HepG2 (cell line): ENCODE measurements around the gene REP15. TPM values are rescaled to one million over a fixed set of nuclear protein-coding genes. Genes with fewer than 3 reads are reported as not detected.

Experiments used
- BHLHE40 ChIP-seq: IDR thresholded peaks from 2 replicates; pipeline ENCODE4 v1.6.1; 2011; ENCODE audit warnings: low read length, improper control_type of control experiment
- FUBP1 ChIP-seq: sonication (generic); formaldehyde crosslinking; IDR thresholded peaks from 2 replicates; pipeline ENCODE4 v1.5.1; 2020; ENCODE audit warnings: missing genetic modification reagents, mild to moderate bottlenecking, borderline replicate concordance
- HMGA1 ChIP-seq: sonication (generic); formaldehyde crosslinking; conservative IDR thresholded peaks from 2 replicates; pipeline ENCODE4 v1.4.0; 2020; ENCODE audit warnings: missing genetic modification reagents
- KDM1A ChIP-seq: IDR thresholded peaks from 2 replicates; pipeline ENCODE4 v1.6.1; 2016; ENCODE audit warnings: missing compliant biosample characterization
- PRPF4 ChIP-seq: fragments of 200-400 bp; formaldehyde crosslinking; IDR thresholded peaks from 2 replicates; pipeline ENCODE4 v1.6.1; 2016; ENCODE audit warnings: low read length, low read depth; ENCODE audit not compliant: poor library complexity, severe bottlenecking
- SOX5 ChIP-seq: IDR thresholded peaks from 2 replicates; pipeline ENCODE4 v1.6.1; 2016; ENCODE audit warnings: borderline replicate concordance
- SP4 ChIP-seq: sonication (generic); formaldehyde crosslinking; IDR thresholded peaks from 2 replicates; pipeline ENCODE4 v1.8.1; 2023; ENCODE audit warnings: mild to moderate bottlenecking, missing genetic modification reagents
- TBX2 ChIP-seq: sonication (generic); formaldehyde crosslinking; IDR thresholded peaks from 2 replicates; pipeline ENCODE4 v1.5.0; 2020; ENCODE audit warnings: missing genetic modification reagents, mild to moderate bottlenecking, borderline replicate concordance
- TERF1 ChIP-seq: sonication (generic); formaldehyde crosslinking; IDR thresholded peaks from 2 replicates; pipeline ENCODE4 v1.8.0; 2022; ENCODE audit warnings: mild to moderate bottlenecking, missing genetic modification reagents, moderate library complexity
- THAP11 ChIP-seq: IDR thresholded peaks from 2 replicates; pipeline ENCODE4 v1.6.1; 2016; ENCODE audit warnings: missing biosample characterization, missing genetic modification reagents
- TRIM24 ChIP-seq: sonication (generic); formaldehyde crosslinking; IDR thresholded peaks from 2 replicates; pipeline ENCODE4 v1.8.0; 2022; ENCODE audit warnings: mild to moderate bottlenecking, missing genetic modification reagents
- UBTF ChIP-seq: sonication (generic); formaldehyde crosslinking; IDR thresholded peaks from 2 replicates; pipeline ENCODE4 v1.4.0; 2020; ENCODE audit warnings: mild to moderate bottlenecking, missing genetic modification reagents
- ZBTB10 ChIP-seq: sonication (generic); formaldehyde crosslinking; IDR thresholded peaks from 2 replicates; pipeline ENCODE4 v1.4.0; 2020; ENCODE audit warnings: missing genetic modification reagents, borderline replicate concordance
- ZNF275 ChIP-seq: sonication (generic); formaldehyde crosslinking; IDR thresholded peaks from 2 replicates; pipeline ENCODE4 v1.8.0; 2022; ENCODE audit warnings: missing genetic modification reagents, mild to moderate bottlenecking, inconsistent platforms, borderline replicate concordance
- ZNF30 ChIP-seq: sonication (generic); formaldehyde crosslinking; IDR thresholded peaks from 2 replicates; pipeline ENCODE4 v1.5.0; 2020; ENCODE audit warnings: mild to moderate bottlenecking, missing genetic modification reagents
- ZNF367 ChIP-seq: sonication (generic); formaldehyde crosslinking; IDR thresholded peaks from 2 replicates; pipeline ENCODE4 v1.4.0; 2020; ENCODE audit warnings: missing genetic modification reagents, borderline replicate concordance
- ZNF496 ChIP-seq: sonication (generic); formaldehyde crosslinking; IDR thresholded peaks from 2 replicates; pipeline ENCODE4 v1.8.1; 2023; ENCODE audit warnings: mild to moderate bottlenecking, moderate library complexity, missing genetic modification reagents; ENCODE audit not compliant: insufficient replicate concordance
- ZNF691 ChIP-seq: sonication (generic); formaldehyde crosslinking; IDR thresholded peaks from 2 replicates; pipeline ENCODE4 v1.4.0; 2020; ENCODE audit warnings: missing genetic modification reagents, low read depth, mild to moderate bottlenecking, borderline replicate concordance
- polyA plus RNA-seq, 8 experiments: library from polyadenylated mRNA; depleted of rRNA in 3 of 8; stranded (reverse) in 7 of 8; unstranded in 1 of 8; fragments of >200 nt; fragmentation: Illumina TruSeq in 4 of 8; extraction: Trizol in 4 of 8; gene quantifications; 2 replicates each; pipeline versions ENCODE4 v1.2.1 to v1.2.3, GENCODE V29; 2011 to 2016; ENCODE audit warnings: low read depth in 4 of 8, missing spikeins in 1 of 8, mixed read lengths in 1 of 8; ENCODE audit not compliant: insufficient read depth in 1 of 8
- total RNA-seq, 5 experiments: library from RNA; depleted of rRNA; stranded (reverse); fragments of >200 nt; fragmentation: Illumina TruSeq; extraction: Trizol; gene quantifications; 2 replicates each; pipeline ENCODE4 v1.2.3, GENCODE V29; 2016; ENCODE audit warnings: low read depth in 1 of 5

Gene REP15
- total and polyA plus RNA-seq, 2 of the 13 experiments (the other 11 are each of a cell fraction or from before 2014, with no cell fraction given): 0.12 to 0.64 TPM

GRCh38 chr12:27710592-27711316 is 14.5 kb downstream of the REP15 start, which contains the start of gene MRPS35 (continued):
- TF ChIP-seq ZBTB10 (no peak), UBTF (CRISPR knock-in tag) (peak; percentile 97), THAP11 (CRISPR knock-in tag) (peak; percentile 91), TBX2 (CRISPR knock-in tag) (peak; percentile 68; the same call in 1 of the 2 replicates), PRPF4 (no peak), HMGA1 (CRISPR knock-in tag) (no peak), ZNF367 (CRISPR knock-in tag) (no peak; the same call in 1 of the 2 replicates), TRIM24 (no peak), SP4 (CRISPR knock-in tag) (peak; percentile 68; the same call in 1 of the 2 replicates), ZNF30 (CRISPR knock-in tag) (peak; percentile 95), FUBP1 (no peak), SOX5 (CRISPR knock-in tag) (peak; percentile 54; the same call in 1 of the 2 replicates), BHLHE40 (peak; percentile 7), KDM1A (CRISPR knock-in tag) (no peak), TERF1 (CRISPR knock-in tag) (no peak), ZNF275 (CRISPR knock-in tag) (peak; percentile 97), ZNF691 (peak; percentile 94), ZNF496 (CRISPR knock-in tag) (no peak)
